Measurements from ENCODE around the gene INVS. TPM values are rescaled to one million over a fixed set of nuclear protein-coding genes. Genes with fewer than 3 reads are reported as not detected.
A peak's percentile ranks its signal among the peaks of the same experiment; 100 is the strongest.

Gene INVS
- total and polyA plus RNA-seq, 2 of the 4 experiments (the other 2 are of a cell fraction) = 9.2 to 33.5 TPM

DNA sequence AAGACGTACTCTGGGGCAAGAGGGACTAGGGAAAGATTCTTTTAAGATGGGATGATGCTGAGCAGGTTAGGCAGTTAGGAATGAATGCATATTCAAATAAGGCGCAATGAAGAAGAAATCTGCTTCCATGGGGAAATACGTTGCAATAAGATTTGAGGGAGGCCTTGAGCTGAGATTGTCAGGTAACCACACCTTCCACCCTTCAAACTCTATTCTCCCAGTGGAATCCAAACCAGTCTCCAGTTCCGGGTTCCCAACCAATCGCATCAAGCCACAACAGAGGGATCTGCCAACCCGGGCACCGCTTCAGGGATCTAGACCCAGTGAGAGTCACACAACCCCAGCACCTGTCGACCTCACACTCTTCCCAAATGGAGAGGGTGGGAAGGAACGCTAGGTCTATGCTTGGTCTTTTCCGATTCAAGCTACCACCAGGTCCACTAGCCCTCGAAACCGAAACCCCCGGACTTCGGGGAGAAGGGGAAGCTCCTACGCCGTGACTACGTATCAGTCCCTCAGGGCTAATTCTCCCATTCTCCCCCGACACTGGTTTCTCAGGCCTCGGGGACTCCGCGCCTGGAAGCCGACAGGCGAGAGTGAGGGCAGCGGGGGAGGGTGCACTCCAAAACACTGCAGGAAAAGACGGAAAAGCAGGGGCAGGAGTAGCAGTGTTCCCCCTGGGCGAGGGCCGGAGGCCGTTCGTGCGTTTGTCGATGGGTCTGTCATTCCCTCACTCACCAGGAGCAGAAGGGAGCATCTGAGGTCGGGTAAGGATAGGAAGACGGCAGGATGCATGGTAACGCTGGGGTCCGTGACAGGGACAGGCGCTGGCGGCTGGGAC, 777 bp upstream of the INVS start (continued):
- no peak for TF ChIP-seq POLR2A (IDR thresholded peaks at IDR 0.05; ENCODE audit: low read depth, low read length)
- no peak for TF ChIP-seq MXI1 (IDR thresholded peaks at IDR 0.05; ENCODE audit: borderline replicate concordance, low read depth, low read length)

DNA sequence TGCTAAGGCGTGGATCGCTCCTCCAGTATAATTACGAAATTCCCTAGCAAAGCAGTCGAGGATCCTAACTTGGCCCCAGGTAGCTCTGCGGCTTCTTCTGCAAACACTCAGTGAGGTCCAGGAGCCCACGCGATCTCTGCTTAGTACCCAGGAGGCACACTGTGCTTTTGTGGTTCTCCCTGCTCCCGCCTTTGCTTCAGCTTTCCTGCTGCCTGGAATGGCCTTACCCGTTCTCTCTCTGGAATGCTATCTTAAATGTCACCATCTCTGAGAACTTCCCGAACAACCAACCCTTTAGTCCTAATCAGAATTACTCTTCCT, 639 bp downstream of the INVS start:
- peak overlapping the region; percentile 79 to 87 for H4K8ac ChIP-seq (ENCODE audit: low read depth in 2 of 2, low read length in 2 of 2)
- no peak overlapping the region for H2BK20ac ChIP-seq (ENCODE audit: low read depth, low read length)
- peak overlapping the region; percentile 75 for H3K14ac ChIP-seq (replicated peaks; ENCODE audit: low read depth, low read length)
- H3K9ac ChIP-seq (ENCODE audit: low read depth, low read length) = peak overlapping the region; percentile 75
- in situ Hi-C loops (cut with MboI; ENCODE audit: low sequenced_read_pairs) = no loop called here
- peak overlapping the region; percentile 96 for H2AFZ ChIP-seq (replicated peaks; ENCODE audit: low read length, poor library complexity)
- ChIA-PET CTCF (no interaction called here), POLR2A (ENCODE audit: unreplicated experiment) (no interaction called here)
- no peaks in the 10 kb centered on the region for H3K27me3 ChIP-seq (ENCODE audit: control insufficient read depth, insufficient read depth, low read length)
- peaks cover 5% of the 10 kb centered on the region for H3K36me3 ChIP-seq (ENCODE audit: control insufficient read depth, insufficient read depth, low read length)
- peak overlapping the region; percentile 13 for H2AK9ac ChIP-seq (replicated peaks; ENCODE audit: low read depth, low read length, poor library complexity)
- H4K20me1 ChIP-seq (ENCODE audit: insufficient read depth, low read length) = peaks cover 17% of the 10 kb centered on the region; the same call in 1 of the 2 replicates
- H2BK15ac ChIP-seq (ENCODE audit: low read depth, low read length) = peak overlapping the region; percentile 8; the same call in 1 of the 3 replicates
- intact Hi-C loops (cut with micrococcal nuclease) = loop anchor here (1.0 to 10.0 kb wide), 4 partner anchors 12 to 495 kb away; partner anchors contain the start of gene NR4A3
- peak overlapping the region; percentile 88 for H3K4me3 ChIP-seq (ENCODE audit: insufficient read depth, low read depth, low read length)
- 0 out of 2 replicates have a peak overlapping the region, but pooled peaks have one; percentile 1 for H2BK120ac ChIP-seq (ENCODE audit: low read depth, low read length)
- peaks cover 23 to 61% of the 10 kb centered on the region in 2 experiments for H3K79me1 ChIP-seq (ENCODE audit: low read depth in 1 of 2, low read length in 2 of 2)
- WGBS, 2 experiments (ENCODE audit: extremely low coverage in 2 of 2, insufficient read length in 1 of 2) = 10% methylated on average over 4 of the region's 10 CpGs; no CpG with 5 or more reads in 1 of the 2 experiments
- peak overlapping the region; percentile 18 for H2AK5ac ChIP-seq (ENCODE audit: low read depth, low read length)
- peak overlapping the region; percentile 82 for H3K4ac ChIP-seq (ENCODE audit: low read depth, low read length)
- DNase-seq = no peak
- no peaks in the 10 kb centered on the region for H3K9me3 ChIP-seq (ENCODE audit: control insufficient read depth, insufficient read depth, low read length)
- no TSS peak for BruUV-seq (replicated peaks)
- peak overlapping the region; percentile 54 for H3K27ac ChIP-seq (ENCODE audit: insufficient read depth, low read length)
- peak overlapping the region; percentile 46 for H4K5ac ChIP-seq (ENCODE audit: low read depth, low read length)
- peaks cover 2% of the 10 kb centered on the region; the same call in 1 of the 2 replicates for H3K4me1 ChIP-seq (ENCODE audit: control insufficient read depth, insufficient read depth, low read length)
- H3K9me1 ChIP-seq (ENCODE audit: insufficient read depth, low read length) = peaks cover 13% of the 10 kb centered on the region; the same call in 1 of the 2 replicates
- no peak for ATAC-seq (ENCODE audit: low read depth)
- TF ChIP-seq CHD1 (IDR thresholded peaks at IDR 0.05; ENCODE audit: low read depth, low read length) (no peak), SMC3 (IDR thresholded peaks at IDR 0.05; ENCODE audit: low read depth, low read length) (no peak), RAD21 (IDR thresholded peaks at IDR 0.05; ENCODE audit: low read length) (no peak), BHLHE40 (IDR thresholded peaks at IDR 0.05; ENCODE audit: low read depth, low read length) (no peak), CEBPB (IDR thresholded peaks at IDR 0.05; ENCODE audit: low read depth, low read length) (no peak; the same call in 1 of the 2 replicates), MAZ (IDR thresholded peaks at IDR 0.05; ENCODE audit: borderline replicate concordance, low read depth, low read length) (no peak), RCOR1 (IDR thresholded peaks at IDR 0.05; ENCODE audit: insufficient replicate concordance, low read length) (no peak), NFE2L2 (IDR thresholded peaks at IDR 0.05; ENCODE audit: low read depth, low read length) (no peak), MAFK (IDR thresholded peaks at IDR 0.05; ENCODE audit: low read depth, low read length) (no peak), POLR2A (IDR thresholded peaks at IDR 0.05; ENCODE audit: low read depth, low read length) (no peak), RFX5 (IDR thresholded peaks at IDR 0.05; ENCODE audit: low read depth, low read length) (no peak), MXI1 (IDR thresholded peaks at IDR 0.05; ENCODE audit: borderline replicate concordance, low read depth, low read length) (no peak)
- TF ChIP-seq, protein P1, sequence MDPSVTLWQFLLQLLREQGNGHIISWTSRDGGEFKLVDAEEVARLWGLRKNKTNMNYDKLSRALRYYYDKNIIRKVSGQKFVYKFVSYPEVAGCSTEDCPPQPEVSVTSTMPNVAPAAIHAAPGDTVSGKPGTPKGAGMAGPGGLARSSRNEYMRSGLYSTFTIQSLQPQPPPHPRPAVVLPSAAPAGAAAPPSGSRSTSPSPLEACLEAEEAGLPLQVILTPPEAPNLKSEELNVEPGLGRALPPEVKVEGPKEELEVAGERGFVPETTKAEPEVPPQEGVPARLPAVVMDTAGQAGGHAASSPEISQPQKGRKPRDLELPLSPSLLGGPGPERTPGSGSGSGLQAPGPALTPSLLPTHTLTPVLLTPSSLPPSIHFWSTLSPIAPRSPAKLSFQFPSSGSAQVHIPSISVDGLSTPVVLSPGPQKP (IDR thresholded peaks at IDR 0.05; ENCODE audit: borderline replicate concordance, low read depth, low read length) = no peak
- TF ChIP-seq, protein P2, sequence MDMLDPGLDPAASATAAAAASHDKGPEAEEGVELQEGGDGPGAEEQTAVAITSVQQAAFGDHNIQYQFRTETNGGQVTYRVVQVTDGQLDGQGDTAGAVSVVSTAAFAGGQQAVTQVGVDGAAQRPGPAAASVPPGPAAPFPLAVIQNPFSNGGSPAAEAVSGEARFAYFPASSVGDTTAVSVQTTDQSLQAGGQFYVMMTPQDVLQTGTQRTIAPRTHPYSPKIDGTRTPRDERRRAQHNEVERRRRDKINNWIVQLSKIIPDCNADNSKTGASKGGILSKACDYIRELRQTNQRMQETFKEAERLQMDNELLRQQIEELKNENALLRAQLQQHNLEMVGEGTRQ (IDR thresholded peaks at IDR 0.05; ENCODE audit: low read depth, low read length) = no peak
- H2BK5ac ChIP-seq (ENCODE audit: low read depth, low read length, poor library complexity, severe bottlenecking) = peak overlapping the region; percentile 64
- peak overlapping the region; percentile 78 for H3K56ac ChIP-seq (ENCODE audit: extremely low read depth, insufficient read depth, low read length)
- H3K4me2 ChIP-seq (ENCODE audit: low read depth, low read length) = peak overlapping the region; percentile 79
- dilution Hi-C loops (cut with HindIII; ENCODE audit: low sequenced_read_pairs, unreplicated experiment) = no loop called here
- peak overlapping the region; percentile 63 for H3K23ac ChIP-seq (ENCODE audit: low read depth, low read length)
- peak overlapping the region; percentile 59 for H4K91ac ChIP-seq (ENCODE audit: insufficient read depth, low read depth, low read length)
- peak overlapping the region; percentile 4; the same call in 1 of the 2 replicates for H3K18ac ChIP-seq (ENCODE audit: low read depth, low read length)
